GM23338 (cell line): ENCODE measurements around the gene XPC. TPM values are rescaled to one million over a fixed set of nuclear protein-coding genes. Genes with fewer than 3 reads are reported as not detected.

Experiments
- ATAC-seq: fragments of 200-7000 bp; cut with Tn5 transposase; 3 replicates; pipeline ENCODE4 v1.9.1; 2020
- DNase-seq: peaks from one replicate; pipeline ENCODE4 v3.0.0-alpha.2; 2015; ENCODE audit warnings: low spot score
- H2AFZ ChIP-seq: fragments of 200-600 bp; sonication (generic); 2 replicates; pipeline ENCODE4 v1.8.0; 2016; ENCODE audit warnings: antibody characterized with exemption, mild to moderate bottlenecking, moderate library complexity
- H3F3A ChIP-seq: fragments of 200-600 bp; sonication (generic); replicated peaks from 2 replicates; pipeline ENCODE4 v1.8.0; 2017; ENCODE audit warnings: antibody characterized with exemption, mixed run types, low read depth
- H3K27ac ChIP-seq: fragments of 200-600 bp; sonication (generic); 2 replicates; pipeline ENCODE4 v1.6.1; 2016; ENCODE audit warnings: low read depth
- H3K27me3 ChIP-seq: fragments of 200-600 bp; sonication (generic); 2 replicates; pipeline ENCODE4 v1.8.0; 2016; ENCODE audit warnings: mild to moderate bottlenecking, mixed run types, moderate library complexity; ENCODE audit not compliant: insufficient read depth
- H3K36me3 ChIP-seq: fragments of 200-600 bp; sonication (generic); 2 replicates; pipeline ENCODE4 v1.8.0; 2016; ENCODE audit warnings: mild to moderate bottlenecking; ENCODE audit not compliant: insufficient read depth
- H3K4me1 ChIP-seq: fragments of 200-600 bp; sonication (generic); 2 replicates; pipeline ENCODE4 v1.8.0; 2016; ENCODE audit warnings: mild to moderate bottlenecking, moderate library complexity; ENCODE audit not compliant: insufficient read depth
- H3K4me2 ChIP-seq: fragments of 200-600 bp; sonication (generic); 2 replicates; pipeline ENCODE4 v1.7.1; 2017; ENCODE audit warnings: mixed run types
- H3K4me3 ChIP-seq: fragments of 200-600 bp; sonication (generic); 2 replicates; pipeline ENCODE4 v1.6.1; 2016; ENCODE audit warnings: mixed run types
- H3K79me2 ChIP-seq: fragments of 200-600 bp; sonication (generic); replicated peaks from 2 replicates; pipeline ENCODE4 v1.8.0; 2017; ENCODE audit warnings: mild to moderate bottlenecking; ENCODE audit not compliant: insufficient read depth
- H3K9me2 ChIP-seq: fragments of 200-600 bp; sonication (generic); 2 replicates; pipeline ENCODE4 v1.8.0; 2017; ENCODE audit not compliant: insufficient read depth
- H4K20me1 ChIP-seq: fragments of 200-600 bp; sonication (generic); replicated peaks from 2 replicates; pipeline ENCODE4 v1.8.0; 2017; ENCODE audit warnings: mild to moderate bottlenecking; ENCODE audit not compliant: insufficient read depth
- H3K27ac Mint-ChIP-seq: 2 replicates; pipeline ENCODE4 v1.8.0; 2020; ENCODE audit warnings: inconsistent platforms, mild to moderate bottlenecking, moderate library complexity, mixed read lengths
- H3K27me3 Mint-ChIP-seq: 3 replicates; pipeline ENCODE4 v1.8.0; 2022; ENCODE audit warnings: low read depth, mild to moderate bottlenecking, moderate library complexity, mixed read lengths, inconsistent platforms; ENCODE audit not compliant: insufficient read depth, poor library complexity
- H3K36me3 Mint-ChIP-seq: 3 replicates; pipeline ENCODE4 v1.8.0; 2021; ENCODE audit warnings: low read depth, mild to moderate bottlenecking, inconsistent platforms, moderate library complexity, mixed read lengths
- H3K4me1 Mint-ChIP-seq: 3 replicates; pipeline ENCODE4 v1.8.0; 2020; ENCODE audit warnings: mild to moderate bottlenecking, inconsistent platforms, mixed read lengths
- H3K4me3 Mint-ChIP-seq: 3 replicates; pipeline ENCODE4 v1.8.0; 2021; ENCODE audit warnings: moderate library complexity, mild to moderate bottlenecking, inconsistent platforms, mixed read lengths
- H3K9me3 Mint-ChIP-seq: 3 replicates; pipeline ENCODE4 v1.8.0; 2020; ENCODE audit warnings: moderate library complexity, mild to moderate bottlenecking, inconsistent platforms, mixed read lengths
- CREB1 ChIP-seq: fragments of 250-450 bp; sonication (Bioruptor Pico); IDR thresholded peaks from 2 replicates; pipeline ENCODE4 v1.5.0; 2020; ENCODE audit warnings: low read depth, mild to moderate bottlenecking, moderate library complexity
- EZH2 ChIP-seq: fragments of 200-600 bp; sonication (generic); IDR thresholded peaks from one replicate; pipeline ENCODE4 v1.8.0; 2017; ENCODE audit warnings: antibody characterized with exemption, mild to moderate bottlenecking, low read depth; ENCODE audit not compliant: unreplicated experiment
- EZH2phosphoT487 ChIP-seq: fragments of 200-600 bp; sonication (generic); IDR thresholded peaks from one replicate; pipeline ENCODE4 v1.8.1; 2018; ENCODE audit warnings: antibody characterized with exemption; ENCODE audit not compliant: unreplicated experiment
- polyA plus RNA-seq: library from polyadenylated mRNA; unstranded; fragments of >200 nt; fragmentation: Nextera tagmentation; extraction: Ambion mirVana; gene quantifications from 2 replicates; pipeline ENCODE4 v1.2.1, GENCODE V29; 2016
- total RNA-seq: library from RNA; depleted of rRNA; stranded (reverse); fragments of >200 nt; shearing (Covaris generic); gene quantifications from 2 replicates; pipeline ENCODE4 v1.2.3, GENCODE V29; 2014
- TF ChIP-seq, protein P1 (sequence below): IDR thresholded peaks from one replicate; pipeline ENCODE4 v1.6.1; 2018; ENCODE audit warnings: antibody characterized with exemption; ENCODE audit not compliant: unreplicated experiment
- TF ChIP-seq, protein P2 (sequence below), 2 experiments: fragments of 200-600 bp in 1 of 2; sonication (generic) in 1 of 2; conservative IDR thresholded peaks; 2 replicates each; pipeline versions ENCODE4 v1.5.1 to v1.6.1; 2016 to 2017; ENCODE audit warnings: antibody characterized with exemption in 2 of 2, low read depth in 2 of 2, mild to moderate bottlenecking in 2 of 2, moderate library complexity in 1 of 2
- TF ChIP-seq, protein P3 (sequence below): fragments of 250-450 bp; sonication (Bioruptor Pico); IDR thresholded peaks from 2 replicates; pipeline ENCODE4 v1.5.0; 2020; ENCODE audit warnings: mild to moderate bottlenecking, moderate library complexity

The XPC gene
- total and polyA plus RNA-seq, 2 experiments from 2014 or later = 34.9 to 41.5 TPM

DNA sequence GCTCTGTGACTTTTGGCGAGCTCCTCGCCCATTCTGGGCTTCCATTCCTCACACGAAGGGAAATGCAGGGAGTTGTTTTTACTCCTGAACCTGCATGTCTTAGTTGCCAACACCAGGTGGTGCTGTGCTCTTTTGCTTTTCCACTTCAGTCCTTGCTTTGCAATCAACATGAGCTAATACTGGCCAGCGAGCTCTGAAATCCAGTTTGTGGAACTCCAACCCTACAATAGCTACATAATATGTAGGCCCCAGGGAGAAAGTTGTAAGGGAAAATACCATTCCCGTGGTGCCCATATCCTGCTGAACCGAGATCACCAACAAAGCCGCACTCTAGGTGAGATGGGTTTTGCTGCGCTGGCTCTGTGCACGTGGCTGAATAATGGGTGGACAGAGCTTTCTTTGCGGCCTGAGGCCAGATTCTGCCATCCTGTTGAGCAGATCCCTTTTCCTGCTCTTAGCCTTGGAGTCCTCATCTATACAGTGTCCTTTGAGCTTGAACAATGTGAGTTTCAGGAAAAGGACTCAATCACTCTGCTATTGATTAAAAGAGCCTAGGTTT is 25.2 kb upstream of the XPC start:
- no peaks in the 10 kb centered on the region for H3K79me2 ChIP-seq
- H3K4me2 ChIP-seq = no peak overlapping the region
- H3K27me3 ChIP-seq = no peaks in the 10 kb centered on the region
- no peaks in the 10 kb centered on the region; the same call in 1 of the 2 replicates for H3K36me3 ChIP-seq
- Mint-ChIP-seq H3K4me1 (peaks cover 2% of the 10 kb centered on the region; the same call in 1 of the 3 replicates), H3K4me3 (no peak overlapping the region), H3K9me3 (no peaks in the 10 kb centered on the region), H3K27me3 (peaks cover 4% of the 10 kb centered on the region), H3K27ac (peak overlapping the region; percentile 68; the same call in 1 of the 2 replicates), H3K36me3 (peaks cover 10% of the 10 kb centered on the region)
- ATAC-seq (peak; percentile 87), DNase-seq (peak; percentile 80)
- no peak overlapping the region for H3K27ac ChIP-seq
- no peaks in the 10 kb centered on the region for H3K9me2 ChIP-seq
- no peaks in the 10 kb centered on the region for H3F3A ChIP-seq
- TF ChIP-seq, protein P1, sequence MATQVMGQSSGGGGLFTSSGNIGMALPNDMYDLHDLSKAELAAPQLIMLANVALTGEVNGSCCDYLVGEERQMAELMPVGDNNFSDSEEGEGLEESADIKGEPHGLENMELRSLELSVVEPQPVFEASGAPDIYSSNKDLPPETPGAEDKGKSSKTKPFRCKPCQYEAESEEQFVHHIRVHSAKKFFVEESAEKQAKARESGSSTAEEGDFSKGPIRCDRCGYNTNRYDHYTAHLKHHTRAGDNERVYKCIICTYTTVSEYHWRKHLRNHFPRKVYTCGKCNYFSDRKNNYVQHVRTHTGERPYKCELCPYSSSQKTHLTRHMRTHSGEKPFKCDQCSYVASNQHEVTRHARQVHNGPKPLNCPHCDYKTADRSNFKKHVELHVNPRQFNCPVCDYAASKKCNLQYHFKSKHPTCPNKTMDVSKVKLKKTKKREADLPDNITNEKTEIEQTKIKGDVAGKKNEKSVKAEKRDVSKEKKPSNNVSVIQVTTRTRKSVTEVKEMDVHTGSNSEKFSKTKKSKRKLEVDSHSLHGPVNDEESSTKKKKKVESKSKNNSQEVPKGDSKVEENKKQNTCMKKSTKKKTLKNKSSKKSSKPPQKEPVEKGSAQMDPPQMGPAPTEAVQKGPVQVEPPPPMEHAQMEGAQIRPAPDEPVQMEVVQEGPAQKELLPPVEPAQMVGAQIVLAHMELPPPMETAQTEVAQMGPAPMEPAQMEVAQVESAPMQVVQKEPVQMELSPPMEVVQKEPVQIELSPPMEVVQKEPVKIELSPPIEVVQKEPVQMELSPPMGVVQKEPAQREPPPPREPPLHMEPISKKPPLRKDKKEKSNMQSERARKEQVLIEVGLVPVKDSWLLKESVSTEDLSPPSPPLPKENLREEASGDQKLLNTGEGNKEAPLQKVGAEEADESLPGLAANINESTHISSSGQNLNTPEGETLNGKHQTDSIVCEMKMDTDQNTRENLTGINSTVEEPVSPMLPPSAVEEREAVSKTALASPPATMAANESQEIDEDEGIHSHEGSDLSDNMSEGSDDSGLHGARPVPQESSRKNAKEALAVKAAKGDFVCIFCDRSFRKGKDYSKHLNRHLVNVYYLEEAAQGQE = no peak
- TF ChIP-seq, protein P2, sequence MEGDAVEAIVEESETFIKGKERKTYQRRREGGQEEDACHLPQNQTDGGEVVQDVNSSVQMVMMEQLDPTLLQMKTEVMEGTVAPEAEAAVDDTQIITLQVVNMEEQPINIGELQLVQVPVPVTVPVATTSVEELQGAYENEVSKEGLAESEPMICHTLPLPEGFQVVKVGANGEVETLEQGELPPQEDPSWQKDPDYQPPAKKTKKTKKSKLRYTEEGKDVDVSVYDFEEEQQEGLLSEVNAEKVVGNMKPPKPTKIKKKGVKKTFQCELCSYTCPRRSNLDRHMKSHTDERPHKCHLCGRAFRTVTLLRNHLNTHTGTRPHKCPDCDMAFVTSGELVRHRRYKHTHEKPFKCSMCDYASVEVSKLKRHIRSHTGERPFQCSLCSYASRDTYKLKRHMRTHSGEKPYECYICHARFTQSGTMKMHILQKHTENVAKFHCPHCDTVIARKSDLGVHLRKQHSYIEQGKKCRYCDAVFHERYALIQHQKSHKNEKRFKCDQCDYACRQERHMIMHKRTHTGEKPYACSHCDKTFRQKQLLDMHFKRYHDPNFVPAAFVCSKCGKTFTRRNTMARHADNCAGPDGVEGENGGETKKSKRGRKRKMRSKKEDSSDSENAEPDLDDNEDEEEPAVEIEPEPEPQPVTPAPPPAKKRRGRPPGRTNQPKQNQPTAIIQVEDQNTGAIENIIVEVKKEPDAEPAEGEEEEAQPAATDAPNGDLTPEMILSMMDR (conservative IDR thresholded peaks at IDR 0.05; ENCODE audit: low read depth in 2 of 2) = peak; percentile 82 to 97
- TF ChIP-seq, protein P3, sequence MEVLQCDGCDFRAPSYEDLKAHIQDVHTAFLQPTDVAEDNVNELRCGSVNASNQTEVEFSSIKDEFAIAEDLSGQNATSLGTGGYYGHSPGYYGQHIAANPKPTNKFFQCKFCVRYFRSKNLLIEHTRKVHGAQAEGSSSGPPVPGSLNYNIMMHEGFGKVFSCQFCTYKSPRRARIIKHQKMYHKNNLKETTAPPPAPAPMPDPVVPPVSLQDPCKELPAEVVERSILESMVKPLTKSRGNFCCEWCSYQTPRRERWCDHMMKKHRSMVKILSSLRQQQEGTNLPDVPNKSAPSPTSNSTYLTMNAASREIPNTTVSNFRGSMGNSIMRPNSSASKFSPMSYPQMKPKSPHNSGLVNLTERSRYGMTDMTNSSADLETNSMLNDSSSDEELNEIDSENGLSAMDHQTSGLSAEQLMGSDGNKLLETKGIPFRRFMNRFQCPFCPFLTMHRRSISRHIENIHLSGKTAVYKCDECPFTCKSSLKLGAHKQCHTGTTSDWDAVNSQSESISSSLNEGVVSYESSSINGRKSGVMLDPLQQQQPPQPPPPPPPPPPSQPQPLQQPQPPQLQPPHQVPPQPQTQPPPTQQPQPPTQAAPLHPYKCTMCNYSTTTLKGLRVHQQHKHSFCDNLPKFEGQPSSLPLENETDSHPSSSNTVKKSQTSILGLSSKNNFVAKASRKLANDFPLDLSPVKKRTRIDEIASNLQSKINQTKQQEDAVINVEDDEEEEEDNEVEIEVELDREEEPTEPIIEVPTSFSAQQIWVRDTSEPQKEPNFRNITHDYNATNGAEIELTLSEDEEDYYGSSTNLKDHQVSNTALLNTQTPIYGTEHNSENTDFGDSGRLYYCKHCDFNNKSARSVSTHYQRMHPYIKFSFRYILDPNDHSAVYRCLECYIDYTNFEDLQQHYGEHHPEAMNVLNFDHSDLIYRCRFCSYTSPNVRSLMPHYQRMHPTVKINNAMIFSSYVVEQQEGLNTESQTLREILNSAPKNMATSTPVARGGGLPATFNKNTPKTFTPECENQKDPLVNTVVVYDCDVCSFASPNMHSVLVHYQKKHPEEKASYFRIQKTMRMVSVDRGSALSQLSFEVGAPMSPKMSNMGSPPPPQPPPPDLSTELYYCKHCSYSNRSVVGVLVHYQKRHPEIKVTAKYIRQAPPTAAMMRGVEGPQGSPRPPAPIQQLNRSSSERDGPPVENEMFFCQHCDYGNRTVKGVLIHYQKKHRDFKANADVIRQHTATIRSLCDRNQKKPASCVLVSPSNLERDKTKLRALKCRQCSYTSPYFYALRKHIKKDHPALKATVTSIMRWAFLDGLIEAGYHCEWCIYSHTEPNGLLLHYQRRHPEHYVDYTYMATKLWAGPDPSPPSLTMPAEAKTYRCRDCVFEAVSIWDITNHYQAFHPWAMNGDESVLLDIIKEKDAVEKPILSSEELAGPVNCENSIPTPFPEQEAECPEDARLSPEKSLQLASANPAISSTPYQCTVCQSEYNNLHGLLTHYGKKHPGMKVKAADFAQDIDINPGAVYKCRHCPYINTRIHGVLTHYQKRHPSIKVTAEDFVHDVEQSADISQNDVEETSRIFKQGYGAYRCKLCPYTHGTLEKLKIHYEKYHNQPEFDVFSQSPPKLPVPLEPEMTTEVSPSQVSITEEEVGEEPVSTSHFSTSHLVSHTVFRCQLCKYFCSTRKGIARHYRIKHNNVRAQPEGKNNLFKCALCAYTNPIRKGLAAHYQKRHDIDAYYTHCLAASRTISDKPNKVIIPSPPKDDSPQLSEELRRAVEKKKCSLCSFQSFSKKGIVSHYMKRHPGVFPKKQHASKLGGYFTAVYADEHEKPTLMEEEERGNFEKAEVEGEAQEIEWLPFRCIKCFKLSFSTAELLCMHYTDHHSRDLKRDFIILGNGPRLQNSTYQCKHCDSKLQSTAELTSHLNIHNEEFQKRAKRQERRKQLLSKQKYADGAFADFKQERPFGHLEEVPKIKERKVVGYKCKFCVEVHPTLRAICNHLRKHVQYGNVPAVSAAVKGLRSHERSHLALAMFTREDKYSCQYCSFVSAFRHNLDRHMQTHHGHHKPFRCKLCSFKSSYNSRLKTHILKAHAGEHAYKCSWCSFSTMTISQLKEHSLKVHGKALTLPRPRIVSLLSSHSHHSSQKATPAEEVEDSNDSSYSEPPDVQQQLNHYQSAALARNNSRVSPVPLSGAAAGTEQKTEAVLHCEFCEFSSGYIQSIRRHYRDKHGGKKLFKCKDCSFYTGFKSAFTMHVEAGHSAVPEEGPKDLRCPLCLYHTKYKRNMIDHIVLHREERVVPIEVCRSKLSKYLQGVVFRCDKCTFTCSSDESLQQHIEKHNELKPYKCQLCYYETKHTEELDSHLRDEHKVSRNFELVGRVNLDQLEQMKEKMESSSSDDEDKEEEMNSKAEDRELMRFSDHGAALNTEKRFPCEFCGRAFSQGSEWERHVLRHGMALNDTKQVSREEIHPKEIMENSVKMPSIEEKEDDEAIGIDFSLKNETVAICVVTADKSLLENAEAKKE (CRISPR knock-in tag) = no peak
- TF ChIP-seq CREB1 (CRISPR knock-in tag) = no peak
- TF ChIP-seq EZH2phosphoT487 = no peak
- no peak for TF ChIP-seq EZH2
- no peaks in the 10 kb centered on the region for H4K20me1 ChIP-seq
- 0 out of 2 replicates have a peak overlapping the region, but pooled peaks have one; percentile 4 for H2AFZ ChIP-seq
- H3K4me1 ChIP-seq = no peaks in the 10 kb centered on the region
- H3K4me3 ChIP-seq = no peak overlapping the region
